Measurements from ENCODE around the gene ENTPD1. TPM values are rescaled to one million over a fixed set of nuclear protein-coding genes. Genes with fewer than 3 reads are reported as not detected.
A peak's percentile ranks its signal among the peaks of the same experiment; 100 is the strongest.

Gene ENTPD1
- total RNA-seq, 2 donors from 2014 or later = 0.53 to 12.9 TPM

DNA sequence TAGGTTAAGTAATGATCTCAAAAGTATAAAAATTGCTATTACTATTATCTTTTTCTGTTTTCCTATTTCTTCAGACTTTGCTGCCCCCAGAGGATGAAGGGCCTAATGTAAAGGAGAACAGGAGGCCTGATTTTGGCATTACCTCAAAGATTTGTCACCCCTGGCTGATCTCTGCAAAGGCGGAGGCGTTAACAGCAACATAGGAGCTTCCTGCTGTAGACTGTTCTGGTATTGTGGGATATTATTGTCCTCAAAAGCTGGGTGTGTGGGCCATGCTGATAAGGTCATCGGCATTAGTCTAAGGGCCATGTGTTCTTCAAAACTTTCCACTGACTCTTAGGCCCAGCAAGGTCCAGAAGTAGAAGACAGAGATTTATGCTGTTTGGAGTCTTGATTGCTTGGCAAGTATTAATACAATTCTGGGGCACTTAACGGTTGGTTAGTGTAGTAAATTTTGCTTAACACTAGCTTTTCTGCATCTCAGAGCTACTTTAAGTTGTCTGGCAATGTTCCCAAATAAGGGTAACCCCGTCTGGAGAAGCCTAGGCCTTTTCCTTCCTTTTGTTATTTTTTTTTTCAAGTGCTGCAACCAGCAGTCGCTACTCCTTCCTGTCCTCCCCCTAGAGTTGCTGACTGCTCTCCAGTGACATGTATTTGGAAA, 14.0 kb upstream of the ENTPD1 start:
- H3K36me3 Mint-ChIP-seq (ENCODE audit: insufficient read depth in 2 of 2) = no peaks in the 10 kb centered on the region
- ATAC-seq (replicated peaks in 1 of 2) (peak in 1 of 2 donors; percentile 25), DNase-seq (no peak)
- peaks cover 6% of the 10 kb centered on the region for H3K27me3 Mint-ChIP-seq (ENCODE audit: low read depth)
- no peak overlapping the region for H3K4me3 Mint-ChIP-seq
- H3K4me1 Mint-ChIP-seq (ENCODE audit: low read depth) = peaks cover 8% of the 10 kb centered on the region
- H3K27ac Mint-ChIP-seq = no peak overlapping the region
- peaks cover 0 to 2% of the 10 kb centered on the region in 2 donors for H3K9me3 Mint-ChIP-seq

DNA sequence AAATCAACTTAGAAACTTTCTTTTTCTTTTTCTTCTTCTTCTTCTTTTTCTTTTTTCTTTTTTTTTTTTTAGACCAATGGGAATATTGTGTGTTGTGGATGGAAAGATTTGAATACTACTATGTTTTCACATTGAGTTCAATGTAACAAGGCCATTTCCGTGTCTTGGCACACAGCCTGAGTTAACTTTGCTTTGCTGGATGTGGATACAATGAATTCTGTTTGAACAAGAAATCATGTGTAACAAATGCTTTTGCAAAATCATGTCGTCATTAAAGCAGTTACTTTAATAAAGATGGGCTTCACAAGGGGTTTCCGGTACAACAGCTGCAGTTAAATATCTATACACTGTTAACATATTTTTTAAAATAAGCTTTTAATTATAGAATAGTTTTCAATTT, 13.5 kb upstream of the ENTPD1 start:
- H3K27me3 Mint-ChIP-seq (ENCODE audit: low read depth) = peaks cover 6% of the 10 kb centered on the region
- H3K36me3 Mint-ChIP-seq (ENCODE audit: insufficient read depth in 2 of 2) = no peaks in the 10 kb centered on the region
- H3K4me1 Mint-ChIP-seq (ENCODE audit: low read depth) = peaks cover 8% of the 10 kb centered on the region
- no peak overlapping the region for H3K4me3 Mint-ChIP-seq
- no peak for ATAC-seq (replicated peaks in 1 of 2)
- no peak overlapping the region for H3K27ac Mint-ChIP-seq
- no peaks in the 10 kb centered on the region for H3K9me3 Mint-ChIP-seq
- no peak for DNase-seq

DNA sequence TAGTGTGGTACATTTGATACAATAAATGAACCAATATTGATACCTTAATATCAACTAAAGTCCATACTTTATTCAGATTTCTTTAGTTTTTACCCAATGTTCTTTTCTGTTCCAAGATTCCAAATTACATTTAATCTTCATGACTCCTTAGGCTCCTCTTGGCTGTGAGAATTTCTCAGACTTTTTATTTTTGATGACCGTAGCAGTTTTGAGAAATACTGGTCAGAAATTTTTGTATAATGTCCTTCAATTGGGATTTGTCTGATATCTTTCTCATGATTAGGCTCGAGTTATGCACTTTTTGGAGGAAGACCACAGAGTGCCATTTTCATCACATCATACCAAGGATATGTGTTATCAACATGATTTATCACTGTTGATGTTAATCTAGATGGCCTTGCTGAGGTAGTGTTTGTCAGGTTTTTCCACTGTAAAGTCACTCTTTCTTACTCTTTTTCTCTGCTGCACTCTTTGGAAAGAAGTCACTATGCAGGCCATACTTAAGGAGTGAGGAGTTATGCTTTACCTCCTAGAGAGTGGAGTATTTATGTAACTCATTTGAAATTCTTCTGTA, 12.9 kb upstream of the ENTPD1 start:
- Mint-ChIP-seq H3K27me3 (ENCODE audit: low read depth) (peaks cover 6% of the 10 kb centered on the region), H3K4me3 (no peak overlapping the region), H3K9me3 (no peaks in the 10 kb centered on the region), H3K36me3 (ENCODE audit: insufficient read depth in 2 of 2) (no peaks in the 10 kb centered on the region), H3K27ac (no peak overlapping the region), H3K4me1 (ENCODE audit: low read depth) (peaks cover 8% of the 10 kb centered on the region)
- ATAC-seq (replicated peaks in 1 of 2) (no peak), DNase-seq (no peak)

DNA sequence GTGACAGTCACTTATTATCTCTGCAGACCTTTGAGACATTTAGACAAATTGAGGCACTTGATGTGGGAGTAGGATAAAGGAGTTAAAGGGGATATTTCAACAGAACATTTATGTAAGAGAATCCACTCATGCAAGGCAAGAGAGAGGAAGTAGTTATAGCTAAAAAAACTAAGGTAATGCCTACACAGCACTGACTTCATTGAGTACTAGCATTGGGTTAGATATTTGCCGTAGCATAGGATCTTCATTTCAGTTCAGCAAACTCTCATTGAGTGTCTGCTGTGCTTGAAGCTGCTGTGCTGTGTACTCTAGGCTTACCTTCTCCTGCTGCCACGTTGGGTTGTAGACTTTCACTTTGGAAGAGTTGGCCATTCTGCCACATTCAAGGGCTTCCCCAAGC, 10.5 kb upstream of the ENTPD1 start:
- H3K9me3 Mint-ChIP-seq = no peaks in the 10 kb centered on the region
- DNase-seq (no peak), ATAC-seq (replicated peaks in 1 of 2) (no peak)
- no peaks in the 10 kb centered on the region for H3K36me3 Mint-ChIP-seq (ENCODE audit: insufficient read depth in 2 of 2)
- H3K27me3 Mint-ChIP-seq (ENCODE audit: low read depth) = no peaks in the 10 kb centered on the region
- H3K4me1 Mint-ChIP-seq (ENCODE audit: low read depth) = no peaks in the 10 kb centered on the region
- H3K27ac Mint-ChIP-seq = no peak overlapping the region
- H3K4me3 Mint-ChIP-seq = no peak overlapping the region

DNA sequence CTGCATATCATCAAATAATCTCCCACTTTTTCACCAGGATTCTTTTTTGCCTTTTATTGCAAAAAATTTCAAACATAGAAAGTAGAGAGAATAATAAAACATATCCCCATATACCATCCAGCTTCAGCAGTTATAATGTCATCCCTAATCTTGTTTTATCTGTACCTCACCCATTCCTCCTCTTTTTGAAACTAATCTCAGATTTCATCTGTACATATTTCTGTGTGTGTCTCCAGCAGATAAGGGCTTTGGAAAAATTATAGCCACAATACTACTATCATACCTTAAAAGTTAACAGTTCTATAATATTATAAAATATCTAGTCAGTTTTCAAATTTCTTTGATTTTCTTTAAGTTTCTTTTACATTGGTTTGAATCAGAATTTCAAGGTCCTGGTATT, 7.6 kb upstream of the ENTPD1 start:
- no peak for DNase-seq
- Mint-ChIP-seq H3K9me3 (no peaks in the 10 kb centered on the region), H3K4me1 (ENCODE audit: low read depth) (no peaks in the 10 kb centered on the region), H3K27ac (no peak overlapping the region), H3K4me3 (no peak overlapping the region), H3K36me3 (ENCODE audit: insufficient read depth in 2 of 2) (peaks cover 0 to 2% of the 10 kb centered on the region in 2 donors), H3K27me3 (ENCODE audit: low read depth) (peaks cover 7% of the 10 kb centered on the region)
- no peak for ATAC-seq (replicated peaks in 1 of 2)

GRCh38 chr10:95755511-95756004, 405 bp upstream of the ENTPD1 start:
- no peak for ATAC-seq (replicated peaks in 1 of 2)
- no peak overlapping the region for H3K27ac Mint-ChIP-seq

DNA sequence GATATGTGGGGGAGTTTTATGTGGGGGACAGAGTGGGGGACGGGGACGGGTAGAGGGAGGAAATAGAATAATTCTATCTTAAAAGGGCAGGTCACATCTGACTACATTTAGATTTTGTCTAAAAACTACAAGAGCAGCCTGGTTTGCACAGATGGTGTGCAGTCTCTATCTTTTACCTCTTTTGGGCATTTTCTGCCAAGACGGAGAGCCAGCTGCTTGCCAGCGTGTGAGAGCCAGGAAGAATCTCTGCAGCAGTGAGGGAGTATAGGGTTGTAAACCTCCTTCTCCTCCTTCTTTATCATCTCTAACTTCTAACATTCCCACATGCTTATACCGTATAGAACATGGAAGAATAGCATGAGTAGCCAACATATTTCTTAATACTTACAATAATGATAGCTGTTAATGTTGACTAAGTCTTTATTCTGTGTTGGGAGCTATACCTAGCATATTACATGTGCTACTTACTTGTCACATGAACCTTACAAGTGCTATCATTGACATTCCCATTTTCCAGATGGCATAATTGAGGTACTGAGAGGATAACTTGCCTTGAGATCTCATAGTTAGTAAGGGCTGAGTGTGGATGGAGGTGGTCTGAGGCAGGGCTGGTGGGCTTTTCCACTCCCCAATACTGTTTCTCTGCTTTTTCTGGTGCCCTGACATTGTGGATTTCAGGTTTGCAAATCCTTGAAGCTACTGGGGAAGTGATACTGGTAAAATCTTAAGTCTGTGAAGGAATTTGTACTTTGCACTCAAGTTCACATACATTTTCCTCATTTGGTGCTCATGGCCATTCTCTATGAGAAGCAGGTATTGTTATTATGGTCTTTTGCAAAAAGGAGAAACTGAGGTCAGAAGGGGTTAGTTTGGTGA, 1.1 kb downstream of the ENTPD1 start:
- peaks cover 0 to 1% of the 10 kb centered on the region in 2 donors for H3K9me3 Mint-ChIP-seq
- H3K36me3 Mint-ChIP-seq (ENCODE audit: insufficient read depth in 2 of 2) = no peaks in the 10 kb centered on the region
- H3K27ac Mint-ChIP-seq = no peak overlapping the region
- H3K4me3 Mint-ChIP-seq = peak overlapping the region in 1 of 2 donors; percentile 59
- peaks cover 27% of the 10 kb centered on the region for H3K27me3 Mint-ChIP-seq (ENCODE audit: low read depth)
- no peak for ATAC-seq (replicated peaks in 1 of 2)
- DNase-seq = no peak
- peaks cover 34% of the 10 kb centered on the region for H3K4me1 Mint-ChIP-seq (ENCODE audit: low read depth)

More at GRCh38 chr10:95755511-95756004, 405 bp upstream of the ENTPD1 start:
- no peak for DNase-seq
- Mint-ChIP-seq H3K36me3 (ENCODE audit: insufficient read depth in 2 of 2) (peaks cover 0 to 2% of the 10 kb centered on the region in 2 donors), H3K4me1 (ENCODE audit: low read depth) (peaks cover 27% of the 10 kb centered on the region), H3K9me3 (peaks cover 0 to 1% of the 10 kb centered on the region in 2 donors), H3K4me3 (peak overlapping the region in 1 of 2 donors; percentile 59), H3K27me3 (ENCODE audit: low read depth) (peaks cover 34% of the 10 kb centered on the region)

DNA sequence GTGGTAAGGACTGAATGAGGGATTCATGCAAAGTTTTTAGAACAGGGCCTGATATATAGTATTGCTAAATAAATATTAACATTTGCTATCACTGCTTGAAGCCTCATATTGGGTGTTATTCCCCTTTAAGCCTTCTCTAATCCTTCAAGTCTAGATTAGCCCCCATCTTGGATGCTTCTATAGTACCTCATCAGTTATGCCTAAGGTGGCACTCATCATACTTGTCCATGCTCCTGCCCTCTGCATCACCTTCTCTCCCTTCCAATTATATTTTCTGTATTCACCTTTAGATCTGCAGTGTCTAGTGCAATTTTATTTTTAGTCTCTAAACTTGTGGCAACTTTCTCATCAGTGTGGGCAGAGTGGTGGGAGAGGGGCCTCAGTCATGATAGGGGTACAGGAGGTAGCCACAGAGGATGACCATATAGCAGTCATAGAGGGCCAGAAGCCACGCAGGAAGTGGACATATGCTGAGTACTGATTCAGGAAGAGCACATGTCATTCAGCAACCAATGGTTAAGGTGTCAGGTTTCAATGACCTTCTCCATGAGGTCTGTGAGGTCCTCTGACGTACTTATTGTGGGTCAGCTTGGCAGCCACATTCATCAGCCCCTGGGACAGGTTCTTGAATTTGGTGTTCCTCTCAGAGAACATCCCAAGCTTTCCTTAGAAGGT, 2.5 kb downstream of the ENTPD1 start:
- Mint-ChIP-seq H3K4me1 (ENCODE audit: low read depth) (peaks cover 35% of the 10 kb centered on the region), H3K27ac (no peak overlapping the region), H3K27me3 (ENCODE audit: low read depth) (peaks cover 27% of the 10 kb centered on the region), H3K36me3 (ENCODE audit: insufficient read depth in 2 of 2) (no peaks in the 10 kb centered on the region), H3K4me3 (peak overlapping the region; percentile 4 to 27), H3K9me3 (peaks cover 0 to 1% of the 10 kb centered on the region in 2 donors)
- DNase-seq (peak; percentile 8 to 41), ATAC-seq (replicated peaks in 1 of 2) (peak; percentile 78 to 81)

- Mint-ChIP-seq H3K27me3 (ENCODE audit: low read depth) (peaks cover 24% of the 10 kb centered on the region), H3K9me3 (peaks cover 0 to under 1% of the 10 kb centered on the region in 2 donors), H3K27ac (no peak overlapping the region), H3K4me3 (no peak overlapping the region), H3K36me3 (ENCODE audit: insufficient read depth in 2 of 2) (no peaks in the 10 kb centered on the region), H3K4me1 (ENCODE audit: low read depth) (peaks cover 35% of the 10 kb centered on the region)
- DNase-seq (no peak), ATAC-seq (replicated peaks in 1 of 2) (no peak)
Observed at GRCh38 chr10:95759233-95759826, 3.4 kb downstream of the ENTPD1 start.

DNA sequence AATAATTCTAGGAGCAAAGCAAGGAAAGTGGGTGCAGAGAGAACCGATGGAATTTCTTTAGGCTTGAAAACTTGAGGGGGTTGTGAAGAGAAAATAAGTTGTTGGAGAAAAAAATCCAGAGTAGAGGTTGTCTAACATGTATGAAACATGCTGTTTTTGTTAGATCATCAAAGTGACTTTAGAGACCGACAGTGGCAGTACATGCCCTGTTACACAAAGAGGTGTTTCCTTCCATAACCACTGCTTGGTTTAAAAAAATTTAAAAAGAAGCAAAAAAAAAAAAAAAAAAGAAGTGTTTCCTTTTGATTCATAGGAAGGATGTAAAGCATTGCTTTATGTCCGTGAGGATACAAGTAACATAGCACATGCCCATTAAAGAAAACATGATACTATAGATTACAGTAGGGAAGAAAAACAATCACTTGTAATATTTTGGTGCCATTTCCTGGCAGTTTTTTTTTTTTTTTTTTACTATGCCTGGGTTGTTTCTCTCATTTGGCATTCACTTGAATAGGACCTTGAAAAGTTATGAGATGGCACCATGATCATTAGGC, 6.1 kb downstream of the ENTPD1 start:
- ATAC-seq (replicated peaks in 1 of 2) = no peak

GRCh38 chr10:95767884-95768556, 12.1 kb downstream of the ENTPD1 start:
- DNase-seq (no peak), ATAC-seq (replicated peaks in 1 of 2) (no peak)
- peaks cover 0 to 3% of the 10 kb centered on the region in 2 donors for H3K36me3 Mint-ChIP-seq (ENCODE audit: insufficient read depth in 2 of 2)
- H3K4me1 Mint-ChIP-seq (ENCODE audit: low read depth) = no peaks in the 10 kb centered on the region
- H3K27ac Mint-ChIP-seq = peak overlapping the region; percentile 72
- no peak overlapping the region for H3K4me3 Mint-ChIP-seq
- no peaks in the 10 kb centered on the region for H3K27me3 Mint-ChIP-seq (ENCODE audit: low read depth)
- no peaks in the 10 kb centered on the region for H3K9me3 Mint-ChIP-seq

More for the DNA sequence above, 6.1 kb downstream of the ENTPD1 start:
- H3K27ac Mint-ChIP-seq = no peak overlapping the region
- H3K36me3 Mint-ChIP-seq (ENCODE audit: insufficient read depth in 2 of 2) = peaks cover 0 to 3% of the 10 kb centered on the region in 2 donors
- no peaks in the 10 kb centered on the region for H3K9me3 Mint-ChIP-seq
- peaks cover under 1% of the 10 kb centered on the region for H3K27me3 Mint-ChIP-seq (ENCODE audit: low read depth)
- DNase-seq = no peak
- H3K4me1 Mint-ChIP-seq (ENCODE audit: low read depth) = peaks cover 17% of the 10 kb centered on the region
- H3K4me3 Mint-ChIP-seq = peak overlapping the region in 1 of 2 donors; percentile 24
